Hepatic stellate cell (primary cell): Measurements from ENCODE around the gene IFNGR1.
A peak's percentile ranks its signal among the peaks of the same experiment; 100 is the strongest.
"Not testable (repeated sequence)": the region's sequence is repeated elsewhere in the genome, so short reads cannot be mapped to it uniquely, and the experiment has no call there.

ENCODE experiments used
- DNase-seq: peaks from one replicate; pipeline ENCODE4 v3.0.0; 2011; ENCODE audit warnings: low spot score

IFNGR1 gene

GRCh38 chr6:137218917-137219663, at the start of gene IFNGR1:
Gene IFNGR1 (minus strand): TSS chr6:137219385. CDS start chr6:137219327, 58 bp downstream.
- DNase-seq: peak; percentile 88

- no peak for DNase-seq
Measured at GRCh38 chr6:137268911-137269310, 49.7 kb upstream of the IFNGR1 start.

GRCh38 chr6:137266309-137266586, 47.1 kb upstream of the IFNGR1 start:
- DNase-seq: no peak

- no peak for DNase-seq
Measured at GRCh38 chr6:137265561-137266308, 46.5 kb upstream of the IFNGR1 start.

- no peak for DNase-seq
Measured at GRCh38 chr6:137264311-137265075, 45.3 kb upstream of the IFNGR1 start.

- DNase-seq: no peak
Measured at GRCh38 chr6:137261761-137262160, 42.6 kb upstream of the IFNGR1 start.

- DNase-seq: no peak
Measured at GRCh38 chr6:137261361-137261760, 42.2 kb upstream of the IFNGR1 start.

- no peak for DNase-seq
Measured at GRCh38 chr6:137260217-137260616, 41.0 kb upstream of the IFNGR1 start.

- no peak for DNase-seq
Measured at GRCh38 chr6:137259349-137259748, 40.2 kb upstream of the IFNGR1 start.

GRCh38 chr6:137258170-137258569, 39.0 kb upstream of the IFNGR1 start:
- DNase-seq: no peak

GRCh38 chr6:137256350-137257103, 37.3 kb upstream of the IFNGR1 start:
- no peak for DNase-seq

- DNase-seq: no peak
Measured at GRCh38 chr6:137254966-137255365, 35.8 kb upstream of the IFNGR1 start.

GRCh38 chr6:137254430-137254829, 35.2 kb upstream of the IFNGR1 start:
- DNase-seq: not testable (repeated sequence)

- DNase-seq: no peak
Measured at GRCh38 chr6:137248702-137249101, 29.5 kb upstream of the IFNGR1 start.

GRCh38 chr6:137247724-137248123, 28.5 kb upstream of the IFNGR1 start:
- no peak for DNase-seq

GRCh38 chr6:137246791-137247202, 27.6 kb upstream of the IFNGR1 start:
- DNase-seq: no peak

GRCh38 chr6:137246164-137246563, 27.0 kb upstream of the IFNGR1 start:
- no peak for DNase-seq

GRCh38 chr6:137241481-137242038, 22.4 kb upstream of the IFNGR1 start:
- DNase-seq: peak; percentile 12

GRCh38 chr6:137240168-137240567, 21.0 kb upstream of the IFNGR1 start:
- no peak for DNase-seq

GRCh38 chr6:137237413-137238170, 18.4 kb upstream of the IFNGR1 start:
- DNase-seq: no peak
